Skeletal muscle cell (primary cell): ENCODE data around the gene TIFAB.

Source experiments
- DNase-seq: peaks from one replicate; pipeline ENCODE4 v3.0.0-alpha.2; 2010; ENCODE audit warnings: low read depth
- H3K4me3 ChIP-seq: 2 replicates; pipeline ENCODE4 v1.5.1; 2011; ENCODE audit warnings: low read depth, mild to moderate bottlenecking, control low read depth, low read length, moderate library complexity

The TIFAB gene

DNA sequence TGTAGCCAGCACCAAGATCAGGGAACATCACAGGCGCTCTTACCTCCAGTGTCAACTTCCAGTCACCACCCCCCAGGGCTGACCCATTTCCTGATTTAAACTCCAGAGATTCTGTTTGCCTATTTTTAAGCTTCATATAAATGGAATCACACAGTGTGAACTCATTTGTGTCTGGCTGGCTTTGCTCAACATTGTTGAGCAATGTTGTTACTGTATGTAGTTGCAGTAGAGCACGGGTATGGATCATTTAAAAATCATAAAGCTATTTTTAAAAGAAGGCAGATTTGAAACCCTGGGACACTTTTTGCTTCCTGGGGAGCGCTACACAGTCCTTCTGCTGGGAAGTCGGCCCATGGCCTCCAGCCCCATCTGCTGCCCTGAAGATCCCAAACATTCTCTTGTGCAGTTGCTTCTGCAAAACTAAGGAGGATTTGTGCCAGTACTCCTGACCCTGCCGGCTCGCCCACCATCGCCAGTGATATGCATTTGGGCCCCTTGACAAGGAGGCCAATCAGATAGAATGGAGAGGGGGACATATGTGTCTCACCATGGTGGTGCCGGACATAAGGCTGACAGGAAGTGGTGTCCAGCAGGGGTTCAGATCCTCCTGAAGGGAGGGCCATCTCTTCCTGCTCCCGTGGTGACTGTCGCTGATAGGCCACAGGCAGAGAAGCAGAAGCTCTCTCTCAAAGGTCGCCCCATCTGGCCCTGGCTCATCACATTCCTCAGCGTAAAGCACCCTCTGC is 18.3 kb downstream of the TIFAB start:
- DNase-seq, result peak; percentile 28

DNA sequence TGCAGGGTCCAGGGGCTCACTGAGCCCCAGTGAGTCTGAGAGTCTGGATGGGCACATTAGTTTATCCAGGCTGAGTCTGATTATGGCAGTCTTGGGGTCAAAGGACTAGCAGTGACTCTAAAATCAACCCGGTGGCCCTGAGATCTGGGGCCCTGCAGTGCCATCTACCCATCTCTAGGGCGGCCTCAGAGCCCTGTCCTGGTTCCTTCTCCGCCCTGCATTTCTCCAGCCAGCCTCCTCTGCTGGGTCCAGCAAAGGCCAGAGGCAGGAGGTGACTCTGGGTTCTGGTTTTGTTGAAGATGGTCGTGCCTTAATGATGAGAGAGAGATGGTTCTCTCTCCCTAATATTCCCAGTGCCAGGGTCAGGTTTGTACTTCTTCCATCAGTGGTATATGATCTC is 20.0 kb downstream of the TIFAB start:
- H3K4me3 ChIP-seq, result no peak overlapping the region
- no peak for DNase-seq

More for the DNA sequence above, 18.3 kb downstream of the TIFAB start:
- H3K4me3 ChIP-seq, result no peak overlapping the region

GRCh38 chr5:135430135-135430437 is 22.1 kb downstream of the TIFAB start:
- DNase-seq, result no peak
- H3K4me3 ChIP-seq, result no peak overlapping the region

GRCh38 chr5:135429301-135430134 is 22.6 kb downstream of the TIFAB start:
- no peak overlapping the region for H3K4me3 ChIP-seq
- peak; percentile 49 for DNase-seq

DNA sequence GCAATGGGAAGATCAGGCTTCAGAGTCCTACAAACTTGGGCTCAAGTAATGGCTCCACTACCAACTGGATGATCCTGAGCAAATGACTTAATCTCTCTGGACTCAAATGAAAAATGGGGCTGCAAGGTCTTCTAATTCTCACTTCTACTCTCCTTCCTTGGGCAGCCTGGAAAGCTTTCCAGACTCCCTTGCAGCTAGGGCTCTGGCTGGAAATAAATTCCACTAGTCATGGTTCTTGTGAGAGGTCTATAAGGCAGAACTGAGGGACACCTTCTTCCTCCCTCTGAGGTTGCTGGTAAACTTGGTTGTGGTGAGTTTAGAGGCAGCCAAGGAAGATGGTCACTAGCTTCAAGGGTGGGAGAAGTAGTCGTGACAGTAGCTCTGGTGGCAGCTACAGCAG is 23.6 kb downstream of the TIFAB start:
- no peak overlapping the region for H3K4me3 ChIP-seq
- no peak for DNase-seq

DNA sequence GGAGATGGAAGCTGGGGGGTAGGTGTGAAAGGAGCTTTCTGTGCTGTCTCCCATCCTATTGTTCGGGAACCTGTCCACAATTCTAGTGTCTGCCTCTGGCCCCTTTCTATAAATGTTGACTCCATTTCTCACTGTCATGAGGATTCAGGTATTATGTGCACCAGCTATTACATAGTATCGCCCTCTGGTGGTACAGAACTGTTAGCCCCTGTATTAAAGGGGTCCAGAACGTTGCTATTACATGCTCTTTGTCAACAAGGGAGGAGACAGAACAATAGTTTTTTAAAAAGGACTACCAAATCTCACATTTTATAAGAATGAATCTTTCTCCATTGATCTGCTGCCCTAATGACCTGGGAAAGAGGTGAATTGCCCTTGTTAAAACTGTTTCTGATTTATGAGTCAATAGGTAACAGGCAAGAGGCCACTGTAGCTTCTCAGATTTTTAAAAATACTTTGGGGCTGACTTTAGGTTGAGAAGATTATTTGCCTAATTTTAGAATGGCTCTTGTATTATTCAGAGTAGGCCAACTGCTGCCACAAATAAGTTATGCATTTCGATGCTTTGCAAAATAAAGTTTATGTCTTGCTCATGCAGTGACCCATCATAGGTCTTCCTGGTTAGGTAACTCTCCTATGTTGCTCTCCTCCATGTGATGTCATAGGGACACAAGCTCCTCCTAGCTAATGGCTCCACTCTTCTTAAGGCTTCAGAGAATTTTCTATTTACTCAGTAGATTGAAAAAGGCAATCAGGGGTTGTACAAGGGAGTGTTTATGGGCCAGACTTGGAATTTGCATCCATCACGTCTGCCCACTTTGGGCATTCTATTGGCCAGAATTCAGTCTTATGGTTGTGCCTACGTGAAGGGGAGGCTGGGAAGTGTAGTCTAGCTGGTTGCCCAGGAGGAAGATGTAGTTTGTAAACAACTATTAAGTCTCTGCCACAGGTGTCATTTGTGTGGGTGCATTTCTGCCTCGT is 25.8 kb downstream of the TIFAB start:
- no peak overlapping the region for H3K4me3 ChIP-seq
- DNase-seq, result no peak

- DNase-seq, result no peak
- H3K4me3 ChIP-seq, result no peak overlapping the region
Observed at GRCh38 chr5:135425641-135426040, 26.5 kb downstream of the TIFAB start.

GRCh38 chr5:135423846-135424168 is 28.3 kb downstream of the TIFAB start:
- DNase-seq, result no peak
- H3K4me3 ChIP-seq, result no peak overlapping the region

DNA sequence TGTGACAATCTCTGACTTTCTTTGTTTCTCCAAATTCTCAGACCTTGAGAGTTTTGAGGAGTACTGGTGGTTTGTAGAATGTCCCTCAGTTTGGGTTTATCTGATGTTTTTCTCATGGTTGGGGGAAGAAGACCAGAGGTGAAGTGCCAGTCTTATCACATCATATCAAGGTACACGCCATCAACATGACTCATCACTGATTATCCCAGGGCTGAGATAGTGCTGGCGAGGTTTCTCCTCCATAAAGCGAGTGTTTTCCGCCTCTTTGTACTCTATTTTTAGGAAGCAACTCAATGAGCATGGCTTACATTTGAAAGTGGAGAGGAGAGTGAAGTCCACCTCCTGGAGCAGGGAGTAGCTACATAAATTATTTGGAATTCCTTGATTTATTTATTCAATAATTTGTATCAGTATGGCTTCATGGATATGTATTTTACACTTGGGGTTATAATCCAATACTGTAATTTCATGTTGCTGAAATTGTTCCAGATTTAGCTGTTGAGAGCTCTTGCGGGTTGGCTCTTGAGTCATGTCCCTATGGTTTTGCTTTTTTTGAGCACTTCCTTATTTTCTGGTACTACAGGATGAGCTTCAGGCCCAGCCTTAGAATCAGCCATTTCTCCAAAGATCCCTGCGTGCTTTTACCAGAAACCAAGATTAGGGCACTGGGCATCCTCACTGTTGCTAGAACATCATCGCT is 28.9 kb downstream of the TIFAB start:
- no peak overlapping the region for H3K4me3 ChIP-seq
- no peak for DNase-seq

GRCh38 chr5:135422419-135422818 is 29.7 kb downstream of the TIFAB start:
- no peak for DNase-seq
- H3K4me3 ChIP-seq, result no peak overlapping the region

GRCh38 chr5:135417083-135417482 is 35.1 kb downstream of the TIFAB start:
- no peak for DNase-seq
- H3K4me3 ChIP-seq, result no peak overlapping the region

DNA sequence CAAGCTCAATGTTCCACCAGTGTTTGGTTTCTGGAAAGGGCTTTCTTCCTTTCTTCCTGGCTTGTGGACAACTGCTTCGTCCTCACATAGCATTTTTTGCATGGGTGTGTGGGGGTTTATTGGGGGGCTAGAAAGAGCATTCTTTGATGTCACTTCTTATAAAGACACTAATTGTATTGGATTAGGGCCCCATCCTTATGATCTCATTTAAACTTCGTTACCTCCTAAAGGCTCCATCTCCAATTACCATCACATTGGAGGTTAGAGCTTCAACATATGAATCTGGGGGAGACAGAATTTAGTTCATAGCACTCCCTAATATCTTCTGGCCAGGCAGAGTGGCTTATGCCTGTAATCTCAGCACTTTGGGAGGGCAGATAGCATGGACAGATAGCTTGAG is 47.1 kb downstream of the TIFAB start:
- no peak for DNase-seq
- no peak overlapping the region for H3K4me3 ChIP-seq

DNA sequence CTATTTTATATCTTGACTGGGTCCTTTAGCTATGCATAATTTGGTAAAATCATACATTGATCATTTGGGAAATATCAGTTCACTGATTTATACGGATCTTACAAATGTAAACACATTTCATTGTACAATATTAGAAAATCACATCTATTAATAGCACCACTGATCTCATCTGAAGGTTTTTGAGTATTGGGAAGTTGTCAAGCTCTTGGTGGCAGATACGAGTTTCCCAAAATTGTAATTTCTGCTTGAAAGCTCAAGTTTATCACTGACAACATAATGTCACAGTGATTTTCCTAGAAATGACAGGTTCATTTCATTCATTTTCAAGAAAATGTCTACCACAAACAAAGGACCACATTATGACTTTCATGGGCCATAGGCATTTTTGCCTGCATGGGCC is 50.1 kb downstream of the TIFAB start:
- DNase-seq, result no peak
- no peak overlapping the region for H3K4me3 ChIP-seq

GRCh38 chr5:135400866-135401265 is 51.3 kb downstream of the TIFAB start:
- no peak for DNase-seq
- no peak overlapping the region for H3K4me3 ChIP-seq

DNA sequence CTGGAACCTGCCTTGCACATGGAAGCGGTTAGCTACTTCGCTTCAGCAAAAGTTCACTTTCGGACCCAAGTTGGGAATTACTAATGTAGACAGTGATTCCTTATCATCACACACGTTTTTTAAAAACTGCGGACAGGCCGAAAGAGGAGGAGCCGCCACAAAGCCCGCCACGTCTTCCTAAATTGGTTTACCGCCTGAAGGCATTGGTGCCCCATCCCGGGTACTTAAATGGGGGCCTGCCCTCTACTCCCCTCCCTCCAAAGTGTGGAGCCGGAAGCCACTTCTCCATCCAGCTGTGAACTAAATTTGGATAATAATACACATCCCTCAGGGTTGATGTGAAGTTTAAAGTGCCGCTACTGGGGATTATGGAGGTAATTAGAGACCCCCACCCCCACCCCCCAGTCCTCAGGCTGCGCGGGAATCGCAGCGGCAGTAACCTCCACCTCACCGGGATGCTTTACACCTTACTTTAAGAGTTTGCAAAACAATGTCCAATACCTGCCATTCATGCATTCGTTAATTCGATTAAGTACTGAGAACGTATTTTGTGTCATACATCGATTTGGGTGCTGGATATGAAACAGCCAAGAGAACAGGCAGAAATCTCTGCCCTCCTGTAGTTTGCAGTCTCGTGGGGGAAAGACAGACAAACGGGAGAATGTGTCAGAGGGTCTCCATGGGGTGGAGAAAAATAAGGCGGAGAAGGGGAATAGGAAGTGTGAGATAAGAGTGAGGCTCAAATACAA is 52.2 kb downstream of the TIFAB start:
- H3K4me3 ChIP-seq, result peak overlapping the region; percentile 88
- DNase-seq, result no peak

DNA sequence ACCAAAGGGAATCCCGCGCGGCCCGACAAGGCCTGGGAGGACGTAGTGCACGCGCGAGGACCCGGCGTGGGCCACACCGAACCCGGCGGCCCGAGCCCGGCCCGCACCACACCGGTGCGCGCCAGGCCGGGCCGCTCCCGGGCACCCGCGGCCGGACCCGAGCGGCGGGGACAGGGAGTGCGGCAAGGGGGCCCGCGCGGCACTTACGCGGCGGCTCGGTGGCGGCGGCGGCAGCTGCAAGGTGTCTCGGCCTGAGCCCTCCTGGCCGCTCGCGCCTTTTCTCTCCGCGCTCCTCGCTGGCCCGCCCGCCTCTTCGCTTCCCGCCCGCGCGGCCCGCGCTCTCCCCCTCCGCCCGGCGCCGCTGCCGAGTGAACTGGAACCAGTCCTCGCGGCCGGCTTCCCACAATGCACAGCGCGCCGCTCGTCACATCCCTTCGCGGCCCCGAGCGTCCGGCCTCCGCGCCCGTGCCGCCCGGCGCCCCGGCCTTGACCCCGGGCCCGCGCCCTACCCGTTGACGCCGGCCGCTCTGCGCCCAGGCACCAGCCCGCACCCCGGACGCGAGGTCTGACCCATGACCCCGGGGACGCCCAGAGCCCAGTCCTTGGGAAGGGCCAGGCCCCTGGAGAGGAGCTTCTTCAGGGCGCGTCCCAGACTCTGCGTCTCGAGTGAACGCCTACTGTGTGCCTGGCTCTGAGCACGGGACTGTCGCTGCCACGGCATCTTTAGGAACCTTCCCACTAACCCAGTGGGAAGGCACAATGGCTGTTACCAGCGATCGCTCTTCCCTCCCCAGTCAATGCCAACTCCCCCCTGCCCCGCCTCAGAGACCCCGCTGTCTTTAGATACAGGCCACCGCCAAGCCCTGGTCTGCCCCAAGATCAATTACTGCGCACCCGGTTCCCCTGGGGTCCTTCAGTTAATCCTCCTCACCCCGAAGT is 53.0 kb downstream of the TIFAB start, which contains the start of gene MACROH2A1:
MACROH2A1 (minus strand) TSS at position 377 of the 939 bp plus-strand sequence. CDS start 10,138 bp downstream, outside the sequence.
- peak within 1 kb of the TSS; percentile 88 for H3K4me3 ChIP-seq
- peak; percentile 49 for DNase-seq

DNA sequence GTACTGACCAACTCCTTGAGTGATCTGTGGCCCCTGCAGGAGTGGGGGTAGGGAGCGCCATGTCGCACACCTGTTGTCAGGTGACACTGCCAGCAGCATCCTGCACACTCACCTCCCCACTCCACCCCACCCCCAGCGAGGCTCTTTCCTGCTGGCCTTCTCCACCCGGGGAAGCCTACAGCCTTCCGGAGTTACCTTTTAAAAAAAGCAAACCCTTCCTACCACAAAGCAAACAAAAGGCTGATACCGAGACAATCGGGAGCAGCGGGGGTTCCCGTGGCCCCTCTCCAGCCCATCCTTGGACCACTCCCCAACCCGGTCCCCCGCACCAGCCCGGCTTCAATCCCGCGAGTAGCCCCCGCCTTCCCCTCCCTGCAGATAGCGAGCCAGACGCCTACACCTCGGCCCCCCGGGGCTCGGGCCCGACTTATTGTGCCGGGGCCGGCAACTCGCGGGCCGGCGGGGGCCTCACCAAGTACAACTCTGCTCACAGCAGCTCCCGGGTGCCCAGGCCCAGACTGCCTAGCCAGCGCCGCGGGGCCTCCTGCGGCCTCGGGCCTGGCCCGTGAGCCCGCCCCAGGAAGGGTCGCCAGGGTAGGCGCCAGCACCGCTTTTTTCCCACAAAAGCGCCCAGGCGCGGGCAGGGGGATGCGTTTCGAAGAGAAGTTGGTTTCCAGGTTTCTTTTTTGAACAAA is 53.8 kb downstream of the TIFAB start:
- no peak for DNase-seq
- peak overlapping the region; percentile 88 for H3K4me3 ChIP-seq
